ENCODE measurements around the gene NRP1. TPM values are rescaled to one million over a fixed set of nuclear protein-coding genes. Genes with fewer than 3 reads are reported as not detected.
A peak's percentile ranks its signal among the peaks of the same experiment; 100 is the strongest.

The NRP1 gene
- total RNA-seq, 1 donor from 2014 or later, result 16.1 TPM

DNA sequence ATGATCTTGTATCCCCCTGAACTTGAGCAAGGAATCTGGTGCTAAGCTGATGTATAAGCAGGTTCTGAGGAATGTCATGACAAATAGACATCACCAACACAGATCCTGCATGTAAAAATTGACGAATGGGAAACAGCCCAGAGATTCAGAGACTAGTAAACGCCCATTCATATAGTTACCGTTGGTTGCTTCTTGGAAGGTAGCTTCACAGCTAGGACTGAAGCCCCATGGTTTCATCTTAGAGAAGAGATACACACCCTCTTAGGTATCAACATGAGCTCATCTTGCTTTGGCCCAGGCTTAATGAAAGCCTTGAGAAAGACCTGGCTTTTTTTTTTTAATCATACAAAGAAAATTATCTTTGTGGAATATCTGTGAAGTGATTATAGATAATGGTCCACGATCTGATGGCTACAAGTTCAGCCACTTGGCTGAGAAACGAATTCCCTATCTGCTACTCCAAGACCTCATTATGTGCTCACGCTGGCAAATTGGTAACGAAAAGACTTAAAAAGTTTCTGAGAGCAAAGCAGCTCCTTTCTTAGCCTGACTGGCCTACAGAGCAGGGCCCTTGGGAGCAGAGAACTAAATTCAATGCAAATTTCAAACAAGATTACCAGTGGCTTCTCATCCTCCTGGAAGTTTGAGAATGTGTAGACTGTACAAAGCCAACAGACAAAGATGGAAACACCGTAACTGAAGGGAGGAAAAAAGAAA is 181.1 kb downstream of the NRP1 start:
- H3K4me1 Mint-ChIP-seq, result peaks cover 11% of the 10 kb centered on the region
- TF ChIP-seq, protein P1, sequence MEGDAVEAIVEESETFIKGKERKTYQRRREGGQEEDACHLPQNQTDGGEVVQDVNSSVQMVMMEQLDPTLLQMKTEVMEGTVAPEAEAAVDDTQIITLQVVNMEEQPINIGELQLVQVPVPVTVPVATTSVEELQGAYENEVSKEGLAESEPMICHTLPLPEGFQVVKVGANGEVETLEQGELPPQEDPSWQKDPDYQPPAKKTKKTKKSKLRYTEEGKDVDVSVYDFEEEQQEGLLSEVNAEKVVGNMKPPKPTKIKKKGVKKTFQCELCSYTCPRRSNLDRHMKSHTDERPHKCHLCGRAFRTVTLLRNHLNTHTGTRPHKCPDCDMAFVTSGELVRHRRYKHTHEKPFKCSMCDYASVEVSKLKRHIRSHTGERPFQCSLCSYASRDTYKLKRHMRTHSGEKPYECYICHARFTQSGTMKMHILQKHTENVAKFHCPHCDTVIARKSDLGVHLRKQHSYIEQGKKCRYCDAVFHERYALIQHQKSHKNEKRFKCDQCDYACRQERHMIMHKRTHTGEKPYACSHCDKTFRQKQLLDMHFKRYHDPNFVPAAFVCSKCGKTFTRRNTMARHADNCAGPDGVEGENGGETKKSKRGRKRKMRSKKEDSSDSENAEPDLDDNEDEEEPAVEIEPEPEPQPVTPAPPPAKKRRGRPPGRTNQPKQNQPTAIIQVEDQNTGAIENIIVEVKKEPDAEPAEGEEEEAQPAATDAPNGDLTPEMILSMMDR (conservative IDR thresholded peaks at IDR 0.05), result no peak
- DNase-seq (ENCODE audit: low read depth, low spot score), result no peak
- H3K27me3 Mint-ChIP-seq (ENCODE audit: low read depth), result no peaks in the 10 kb centered on the region
- H3K9me3 Mint-ChIP-seq, result peaks cover 10% of the 10 kb centered on the region
- no peak overlapping the region for H3K4me3 Mint-ChIP-seq
- peaks cover 6% of the 10 kb centered on the region for H3K36me3 Mint-ChIP-seq (ENCODE audit: low read depth)
- H3K27ac Mint-ChIP-seq (ENCODE audit: unreplicated experiment), result peak overlapping the region; percentile 21

DNA sequence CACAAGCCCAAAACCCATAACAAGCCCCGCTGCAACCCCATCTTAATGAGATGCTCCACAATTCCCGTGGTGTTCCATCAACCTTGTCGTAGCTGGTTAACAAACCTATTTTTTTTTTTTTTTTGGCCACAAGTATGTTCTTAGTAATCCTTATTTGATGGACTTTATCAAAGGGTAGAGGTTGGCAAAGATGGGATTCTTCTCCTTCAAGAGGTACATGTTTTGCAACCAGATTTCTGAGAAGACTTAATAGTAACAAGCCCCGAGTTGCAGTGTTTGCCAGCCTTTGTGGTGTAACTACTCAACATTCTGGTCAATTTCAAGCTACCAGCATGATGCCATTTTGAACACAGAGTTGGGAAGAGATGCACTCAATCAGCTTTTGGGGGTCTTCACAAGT is 181.7 kb downstream of the NRP1 start:
- Mint-ChIP-seq H3K4me1 (peaks cover 14% of the 10 kb centered on the region), H3K9me3 (peaks cover 13% of the 10 kb centered on the region), H3K4me3 (no peak overlapping the region), H3K27me3 (ENCODE audit: low read depth) (no peaks in the 10 kb centered on the region), H3K36me3 (ENCODE audit: low read depth) (peaks cover 10% of the 10 kb centered on the region), H3K27ac (ENCODE audit: unreplicated experiment) (no peak overlapping the region)
- TF ChIP-seq, protein P1 (conservative IDR thresholded peaks at IDR 0.05), result no peak
- DNase-seq (ENCODE audit: low read depth, low spot score), result no peak

DNA sequence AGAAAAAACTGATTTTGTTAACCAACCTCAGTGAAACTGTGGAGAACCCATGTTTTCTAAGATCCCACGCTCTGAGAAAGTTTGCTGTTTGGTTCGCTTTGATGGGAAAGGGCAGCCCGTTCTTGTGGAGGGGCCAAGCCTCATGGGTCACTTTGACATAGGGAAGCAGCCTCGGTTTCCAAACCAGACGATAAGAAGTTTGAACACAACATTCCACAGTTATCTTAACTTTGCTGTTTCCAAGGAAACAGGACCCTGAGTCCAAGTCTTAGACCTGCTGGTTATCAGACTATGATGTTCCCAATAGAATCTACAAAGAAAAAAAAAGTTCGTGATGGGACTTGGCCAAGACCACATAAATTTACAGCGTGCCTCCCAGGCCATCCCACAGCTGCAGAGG is 182.3 kb downstream of the NRP1 start:
- TF ChIP-seq, protein P1 (conservative IDR thresholded peaks at IDR 0.05), result no peak
- no peaks in the 10 kb centered on the region for H3K27me3 Mint-ChIP-seq (ENCODE audit: low read depth)
- no peak overlapping the region for H3K4me3 Mint-ChIP-seq
- H3K27ac Mint-ChIP-seq (ENCODE audit: unreplicated experiment), result no peak overlapping the region
- peaks cover 13% of the 10 kb centered on the region for H3K9me3 Mint-ChIP-seq
- peaks cover 10% of the 10 kb centered on the region for H3K36me3 Mint-ChIP-seq (ENCODE audit: low read depth)
- no peak for DNase-seq (ENCODE audit: low read depth, low spot score)
- H3K4me1 Mint-ChIP-seq, result peaks cover 16% of the 10 kb centered on the region

DNA sequence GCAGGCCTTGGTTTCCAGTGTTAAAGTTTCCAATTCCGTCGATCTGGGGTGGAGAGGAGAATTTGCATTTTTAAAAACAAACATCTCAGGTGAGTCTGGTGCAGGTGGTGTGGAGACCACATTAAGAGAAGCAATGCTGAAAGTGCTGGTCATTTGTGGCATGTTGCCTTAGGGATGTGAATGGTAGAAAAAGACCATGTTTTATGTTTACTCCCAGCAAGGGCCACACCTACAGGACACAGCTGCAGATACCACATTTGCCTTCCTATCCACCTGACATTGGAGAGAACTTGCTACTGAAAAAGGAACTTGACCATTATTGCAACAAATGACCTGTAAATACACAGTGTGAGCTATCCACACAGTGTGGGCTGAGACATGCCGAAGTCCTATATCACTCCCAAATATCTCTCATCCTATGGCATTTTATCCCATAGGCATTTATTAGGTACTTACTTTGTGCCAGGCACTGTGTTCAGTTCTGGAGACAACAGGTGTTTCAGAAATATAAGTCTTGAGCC is 183.1 kb downstream of the NRP1 start:
- H3K27ac Mint-ChIP-seq (ENCODE audit: unreplicated experiment), result no peak overlapping the region
- peaks cover 23% of the 10 kb centered on the region for H3K4me1 Mint-ChIP-seq
- H3K36me3 Mint-ChIP-seq (ENCODE audit: low read depth), result peaks cover 13% of the 10 kb centered on the region
- no peak for DNase-seq (ENCODE audit: low read depth, low spot score)
- peaks cover 13% of the 10 kb centered on the region for H3K9me3 Mint-ChIP-seq
- TF ChIP-seq, protein P1 (conservative IDR thresholded peaks at IDR 0.05), result no peak
- H3K4me3 Mint-ChIP-seq, result no peak overlapping the region
- H3K27me3 Mint-ChIP-seq (ENCODE audit: low read depth), result no peaks in the 10 kb centered on the region

DNA sequence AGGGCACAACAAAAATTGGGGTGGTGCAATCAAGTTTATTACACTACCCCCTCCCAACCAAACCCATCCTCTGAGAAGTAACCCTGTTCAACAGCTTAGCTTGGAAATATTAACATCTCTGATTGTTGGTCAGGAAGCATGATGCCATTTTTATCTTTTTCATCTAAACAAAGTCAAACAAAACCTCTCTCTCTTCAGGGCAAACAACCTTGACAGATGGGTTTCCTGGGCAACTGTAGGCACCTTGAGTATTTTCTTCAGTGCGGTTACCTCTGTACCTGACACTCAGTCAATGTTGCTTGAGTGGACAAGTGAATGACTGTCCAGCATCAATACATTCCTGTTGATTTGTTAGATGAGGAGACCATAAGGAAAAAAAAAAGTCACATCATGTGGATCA is 183.6 kb downstream of the NRP1 start:
- Mint-ChIP-seq H3K9me3 (peaks cover 12% of the 10 kb centered on the region), H3K27ac (ENCODE audit: unreplicated experiment) (no peak overlapping the region), H3K36me3 (ENCODE audit: low read depth) (peaks cover 12% of the 10 kb centered on the region), H3K4me3 (no peak overlapping the region), H3K4me1 (peaks cover 26% of the 10 kb centered on the region), H3K27me3 (ENCODE audit: low read depth) (no peaks in the 10 kb centered on the region)
- no peak for DNase-seq (ENCODE audit: low read depth, low spot score)
- TF ChIP-seq, protein P1 (conservative IDR thresholded peaks at IDR 0.05), result no peak

Measured in neural crest cell (in vitro differentiated cells).